ENCODE measurements around the gene RAB10.

- no peak for TF ChIP-seq CTCF (IDR thresholded peaks at IDR 0.05)
- no peak for TF ChIP-seq POLR2A (IDR thresholded peaks at IDR 0.05)
- TF ChIP-seq EP300 (IDR thresholded peaks at IDR 0.05), result no peak
Observed at GRCh38 chr2:26035090-26035743, 1.3 kb downstream of the RAB10 start.
